GM19043 (cell line): ENCODE measurements around the gene MX1.

Source experiments
- ATAC-seq: cut with Tn5 transposase; IDR thresholded peaks from one replicate; pipeline ENCODE4 v1.9.1; 2021; ENCODE audit warnings: low read depth; ENCODE audit not compliant: unreplicated experiment

The MX1 gene

DNA sequence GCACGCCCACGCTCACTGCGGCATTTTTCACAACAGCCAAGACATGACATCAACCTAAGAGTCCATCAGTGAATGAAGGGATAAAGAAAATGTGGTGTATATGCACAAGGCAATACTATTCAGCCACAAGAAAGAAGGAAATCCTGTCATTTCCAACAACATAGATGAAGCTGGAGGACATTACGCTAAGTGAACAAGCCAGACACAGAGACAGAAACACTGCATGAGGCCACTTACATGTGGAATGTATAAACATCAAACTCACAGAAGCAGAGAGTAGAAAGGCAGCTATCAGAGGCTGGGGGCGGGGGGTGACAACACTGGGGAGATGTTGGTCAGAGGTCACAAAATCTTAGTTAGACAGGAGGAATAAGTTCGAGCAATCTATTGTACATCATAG is 61.0 kb downstream of the MX1 start:
- ATAC-seq: no peak

DNA sequence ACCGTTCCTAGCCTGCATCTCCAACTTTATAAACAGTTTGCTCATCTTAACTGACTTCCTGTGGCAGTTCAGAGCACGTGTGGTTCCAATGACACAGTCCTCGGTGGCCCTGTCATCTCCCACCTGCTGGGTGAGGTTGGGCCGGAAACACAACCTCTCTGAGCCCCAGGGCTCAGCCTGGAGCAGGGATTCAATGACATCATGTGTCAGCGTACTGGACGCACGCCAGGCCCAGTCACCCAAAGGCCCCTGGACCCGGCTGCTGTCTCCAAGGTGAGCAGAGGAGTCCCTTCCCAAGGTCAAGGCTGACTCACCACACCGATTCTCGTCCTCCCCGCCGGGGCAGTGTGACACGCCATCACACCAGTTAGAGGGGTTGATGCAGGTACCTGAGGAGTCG is 62.0 kb downstream of the MX1 start:
- no peak for ATAC-seq

DNA sequence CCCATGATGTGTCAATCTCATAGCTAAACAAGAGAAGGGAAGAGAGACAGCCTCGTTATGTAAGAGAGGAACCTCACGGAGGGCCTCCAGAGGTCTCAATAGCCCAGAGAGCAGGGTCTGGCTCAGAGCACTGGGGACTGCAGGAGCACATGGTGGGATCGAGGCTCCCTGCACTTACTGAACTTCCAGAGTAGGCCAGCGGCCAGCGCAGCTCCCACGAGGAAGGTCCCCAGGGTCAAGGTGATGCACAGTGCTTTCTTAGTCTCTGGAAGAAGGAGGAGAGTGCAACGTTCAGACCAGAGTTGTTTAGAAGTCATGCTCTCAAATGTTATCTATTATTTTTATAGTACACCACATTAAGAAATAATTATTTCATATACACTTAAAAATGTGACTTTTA is 63.3 kb downstream of the MX1 start:
- ATAC-seq: no peak

DNA sequence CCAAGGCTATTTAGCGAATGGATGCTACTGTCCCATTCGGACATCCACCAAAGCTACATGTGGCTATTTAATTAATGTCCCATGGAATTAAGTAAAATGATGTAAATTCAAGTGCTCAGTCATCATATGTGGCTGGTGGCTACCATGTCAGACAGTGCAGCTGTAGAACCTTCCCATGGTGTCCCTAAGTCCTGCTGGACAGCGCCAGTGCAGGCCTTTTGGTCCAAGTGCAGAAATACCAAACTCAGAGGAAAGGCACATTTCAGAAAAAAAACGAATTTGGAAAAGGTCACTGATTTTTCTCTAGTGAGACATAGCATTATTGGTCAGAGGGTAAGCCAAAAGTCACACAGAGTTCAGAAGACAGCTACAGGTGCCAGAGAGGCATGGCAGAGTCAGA is 64.3 kb downstream of the MX1 start:
- ATAC-seq: no peak

DNA sequence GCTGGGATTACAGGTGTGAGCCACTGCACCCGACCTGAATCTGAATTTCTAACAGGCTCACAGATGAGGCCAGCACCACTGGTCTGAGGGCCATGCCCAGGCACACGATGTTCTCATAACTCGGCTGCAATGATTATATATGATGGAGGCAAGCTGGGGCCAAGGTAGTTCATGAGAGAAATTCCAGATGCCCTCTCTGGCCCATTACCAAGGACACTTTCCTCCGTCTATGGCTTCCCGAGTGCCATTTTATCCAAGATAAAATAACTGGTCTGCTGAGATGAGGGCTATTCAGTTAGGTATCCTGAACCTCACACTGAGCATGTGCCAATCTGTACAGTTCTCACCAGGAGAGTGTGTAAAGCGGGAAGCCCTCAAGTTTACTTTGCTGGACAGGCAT is 65.4 kb downstream of the MX1 start:
- ATAC-seq: no peak

DNA sequence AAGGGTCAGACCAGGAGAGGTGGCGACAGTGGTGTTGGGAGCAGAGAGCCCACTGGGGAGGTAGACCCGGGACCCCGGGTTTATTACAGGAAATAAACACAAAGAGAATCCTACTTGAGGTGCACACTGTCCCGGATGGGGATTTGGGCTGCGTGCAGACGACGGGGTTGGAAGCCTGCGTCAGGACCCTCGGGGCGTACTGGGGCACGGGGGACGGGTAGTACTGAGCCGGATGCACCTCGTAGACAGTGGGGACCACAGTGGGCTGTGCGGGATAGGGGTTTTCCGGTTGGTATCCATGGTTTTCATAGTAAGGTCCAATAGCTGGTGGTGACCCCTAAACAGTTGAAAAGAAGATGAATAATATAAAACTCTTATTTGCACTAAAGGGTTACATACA is 68.2 kb downstream of the MX1 start:
- ATAC-seq: no peak

DNA sequence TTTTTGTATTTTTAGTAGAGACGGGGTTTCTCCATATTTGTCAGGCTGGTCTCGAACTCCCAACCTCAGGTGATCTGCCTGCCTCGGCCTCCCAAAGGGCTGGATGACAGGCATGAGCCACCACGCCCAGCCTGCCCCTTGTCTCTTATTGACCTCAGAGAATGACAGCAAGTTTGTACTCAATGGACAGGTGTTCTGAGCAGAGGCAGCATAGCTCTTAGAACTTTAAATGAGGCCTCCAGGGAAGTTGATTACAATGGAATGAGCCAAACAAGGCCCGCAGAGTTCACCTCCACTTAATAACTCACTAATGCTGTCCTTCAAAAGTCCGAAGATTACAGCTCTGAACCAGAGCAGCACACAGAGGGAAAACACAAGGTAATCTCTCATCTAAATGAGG is 71.0 kb downstream of the MX1 start:
- no peak for ATAC-seq

DNA sequence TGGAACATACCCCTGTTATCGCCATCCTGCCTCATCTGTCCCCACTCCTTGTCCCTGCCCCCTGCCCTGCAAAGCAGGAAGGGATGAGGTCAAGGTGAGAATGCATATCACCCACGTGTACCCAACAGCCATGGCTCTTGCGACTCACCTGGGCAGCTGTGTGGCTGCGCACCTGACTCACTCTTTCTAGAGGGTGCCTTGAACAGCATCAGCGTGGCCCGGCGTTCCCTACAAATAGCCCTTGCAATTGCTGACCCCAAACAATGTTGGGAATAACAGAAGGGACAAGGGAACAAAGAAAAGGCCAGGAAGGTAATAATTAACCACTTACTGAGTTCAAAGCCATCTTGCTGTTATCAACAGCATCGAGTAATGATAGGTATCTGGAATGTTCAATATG is 71.7 kb downstream of the MX1 start:
- ATAC-seq: no peak

DNA sequence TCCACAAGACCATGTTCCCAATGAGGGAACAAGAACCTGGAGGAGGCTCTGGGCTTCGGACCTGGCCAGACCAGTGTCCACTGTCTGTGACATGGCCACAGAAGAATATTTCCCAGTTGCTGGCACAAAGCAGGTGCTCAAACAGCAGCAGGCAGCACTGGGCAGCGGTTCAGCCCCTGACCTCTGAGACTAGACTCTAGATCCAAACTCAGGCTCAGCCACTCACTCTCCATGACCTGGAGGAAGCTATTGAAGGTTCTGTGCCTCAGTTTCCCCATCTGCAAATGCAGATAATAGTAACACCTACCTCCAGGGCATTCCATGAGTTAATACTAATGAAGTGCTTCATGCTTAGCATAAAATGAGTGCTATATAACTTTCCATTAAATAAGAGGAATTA is 73.9 kb downstream of the MX1 start:
- no peak for ATAC-seq

DNA sequence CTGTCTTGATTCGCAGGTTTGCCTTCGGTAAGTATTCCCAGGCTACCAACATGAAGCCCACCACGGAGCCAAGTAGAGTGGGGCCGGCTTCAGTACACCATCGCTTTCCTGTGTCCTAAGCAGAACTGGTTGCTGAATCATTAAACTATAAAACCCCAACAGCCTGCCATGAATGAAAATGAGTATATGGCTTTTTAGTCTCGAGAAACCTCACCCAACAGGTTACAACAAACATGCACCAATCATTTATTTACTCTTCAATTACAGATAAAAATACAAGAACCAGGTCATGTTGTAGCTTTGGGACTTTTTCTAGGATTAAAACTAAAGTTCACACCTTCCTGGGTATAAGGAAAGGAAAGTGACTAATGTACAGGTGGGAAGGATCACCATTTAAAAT is 74.3 kb downstream of the MX1 start:
- no peak for ATAC-seq

DNA sequence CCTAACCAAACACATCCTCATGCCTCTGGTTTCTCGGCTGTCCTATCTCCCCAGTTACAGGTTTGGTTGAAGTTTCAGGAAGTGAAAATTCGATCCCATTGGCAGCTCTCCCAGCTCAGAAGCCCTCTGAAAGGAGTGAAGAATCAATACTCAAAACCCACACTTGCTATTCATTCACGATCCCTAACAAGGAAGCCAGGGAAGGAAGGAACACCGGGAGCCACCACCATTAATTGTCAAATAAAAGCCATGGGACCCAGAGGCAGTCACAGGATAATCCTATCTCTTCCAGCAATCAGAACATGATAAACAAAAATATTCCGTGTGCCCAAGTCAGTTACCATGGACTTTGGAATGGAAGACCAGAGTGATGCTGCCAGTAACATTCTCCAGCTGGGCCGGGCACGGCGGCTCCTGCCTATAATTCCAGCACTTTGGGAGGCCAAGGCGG is 74.9 kb downstream of the MX1 start:
- no peak for ATAC-seq

DNA sequence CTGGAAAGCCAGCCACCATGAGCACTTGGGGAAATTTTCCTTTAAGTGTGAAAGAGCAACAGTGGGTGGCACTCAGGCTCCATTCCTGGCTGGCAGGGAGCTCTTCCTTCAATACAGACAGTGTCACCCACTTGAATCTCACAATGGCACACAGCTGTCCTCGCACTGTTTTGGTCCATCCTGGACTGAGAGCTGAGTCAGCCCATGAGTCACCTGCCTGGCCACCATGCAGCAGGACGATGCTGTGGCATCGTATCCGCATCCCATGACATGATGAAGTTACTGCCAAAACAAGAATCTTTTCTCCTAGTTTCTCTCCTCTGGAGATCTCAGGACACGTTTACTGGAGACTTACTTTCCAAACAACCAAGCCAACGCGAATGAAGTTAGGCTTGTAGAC is 75.9 kb downstream of the MX1 start:
- ATAC-seq: no peak

DNA sequence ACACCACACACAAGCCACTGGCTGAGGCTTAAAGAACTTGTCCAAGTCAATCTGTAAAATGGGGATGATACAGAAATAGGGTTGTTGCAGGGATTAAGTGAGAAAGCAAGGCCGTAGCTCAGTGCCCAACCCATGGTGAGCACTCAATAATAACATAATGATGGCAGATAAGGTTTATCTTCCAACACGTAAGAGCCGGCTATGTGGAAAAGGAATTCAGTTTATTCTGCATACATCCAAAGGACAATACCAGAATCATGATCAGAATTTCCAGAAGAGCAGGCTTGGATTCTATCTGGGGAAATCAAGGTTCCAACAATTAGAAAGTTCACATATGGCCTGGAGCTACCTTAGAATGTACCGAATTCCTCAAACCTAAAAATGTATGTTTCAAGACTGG is 77.3 kb downstream of the MX1 start:
- ATAC-seq: no peak

DNA sequence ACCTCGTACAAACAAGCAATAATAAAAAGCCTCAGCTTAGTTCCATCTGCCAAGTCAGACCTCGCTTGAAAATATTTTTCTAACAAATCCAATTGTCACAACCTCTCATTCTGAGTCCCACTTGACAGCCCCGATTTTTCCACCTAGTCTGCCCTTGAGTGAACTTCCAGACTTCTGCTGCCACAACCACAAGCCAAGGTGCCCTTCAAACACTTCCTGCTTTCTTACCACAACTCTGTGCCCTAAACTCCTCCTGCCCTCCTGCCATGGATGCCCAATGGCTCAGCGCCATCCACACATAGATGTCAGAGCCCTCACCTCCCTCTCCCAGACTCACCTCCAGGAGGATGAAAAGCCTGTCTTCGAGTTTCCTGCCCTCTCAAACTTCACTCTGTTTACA is 78.0 kb downstream of the MX1 start:
- ATAC-seq: no peak

DNA sequence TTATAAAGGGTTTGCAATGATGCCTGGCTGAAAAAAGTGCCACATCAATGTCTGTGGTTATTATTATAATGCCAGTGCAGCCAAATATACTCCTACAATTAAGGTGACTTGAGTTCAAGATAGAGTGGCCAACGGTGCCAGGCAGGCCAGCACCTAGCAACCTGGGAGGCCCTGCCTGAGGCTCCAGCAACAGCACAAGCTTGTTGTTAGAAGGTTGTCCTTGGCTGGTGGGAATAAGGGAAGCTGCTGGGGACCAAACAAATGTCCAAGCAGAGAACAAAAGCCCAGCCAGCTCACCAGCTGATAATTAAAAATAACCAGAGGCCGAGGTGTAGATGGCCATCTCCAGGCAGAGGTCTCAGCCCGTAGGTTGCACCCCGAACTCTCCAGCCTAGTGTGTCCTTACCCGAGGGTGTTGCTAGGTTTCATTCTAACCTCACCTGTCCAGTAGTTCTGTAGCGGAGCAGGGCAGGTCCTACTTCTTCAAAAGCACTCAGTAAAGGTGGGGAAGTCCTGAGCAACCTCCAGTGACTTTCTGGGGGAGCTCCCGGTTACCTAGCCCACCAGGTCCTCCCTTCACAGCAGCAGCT is 80.1 kb downstream of the MX1 start:
- no peak for ATAC-seq

DNA sequence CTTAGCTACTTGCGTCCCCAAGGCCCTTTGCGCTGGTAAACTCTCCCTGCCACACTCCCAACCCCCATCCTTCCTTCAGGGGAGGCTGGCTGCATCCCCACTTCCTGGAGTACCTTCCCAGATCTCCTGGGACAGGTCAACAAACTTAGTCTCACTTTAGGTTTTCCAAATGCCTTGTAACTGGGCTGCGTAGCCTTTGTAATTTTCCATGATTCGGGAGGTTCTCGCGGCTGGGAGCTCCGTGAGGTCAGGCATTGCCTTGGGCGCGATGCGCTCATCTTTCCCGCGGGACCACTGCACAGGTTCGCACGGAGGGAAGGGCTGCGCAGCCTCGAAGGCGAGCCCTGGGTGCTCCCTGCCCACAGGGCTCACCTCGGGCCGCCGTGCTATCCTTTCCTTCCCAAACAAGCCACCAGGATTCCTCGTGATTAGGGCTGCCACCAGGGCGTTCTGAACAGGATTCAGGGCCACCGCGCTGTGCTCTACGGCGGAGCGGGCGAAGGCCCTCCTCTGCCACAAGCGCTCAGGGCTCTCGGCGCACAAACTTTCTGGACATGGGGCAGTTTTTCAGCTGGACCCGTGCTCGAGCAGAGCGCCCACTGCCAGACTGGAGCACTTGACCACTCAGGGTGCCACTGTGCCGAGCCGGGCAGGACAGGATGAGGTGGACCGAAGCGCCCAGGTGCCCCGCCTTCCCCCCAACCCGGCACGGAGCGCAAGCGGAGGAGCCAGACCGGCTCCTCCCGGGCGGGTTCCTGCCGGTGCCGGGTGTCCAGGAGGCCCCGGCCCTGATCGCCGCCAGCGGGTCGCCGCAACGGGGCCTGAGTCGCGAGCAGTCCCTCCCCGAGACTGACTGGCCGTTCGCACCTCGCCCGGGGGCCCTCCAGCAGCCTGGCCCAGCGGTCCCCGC is 80.8 kb downstream of the MX1 start:
- no peak for ATAC-seq

DNA sequence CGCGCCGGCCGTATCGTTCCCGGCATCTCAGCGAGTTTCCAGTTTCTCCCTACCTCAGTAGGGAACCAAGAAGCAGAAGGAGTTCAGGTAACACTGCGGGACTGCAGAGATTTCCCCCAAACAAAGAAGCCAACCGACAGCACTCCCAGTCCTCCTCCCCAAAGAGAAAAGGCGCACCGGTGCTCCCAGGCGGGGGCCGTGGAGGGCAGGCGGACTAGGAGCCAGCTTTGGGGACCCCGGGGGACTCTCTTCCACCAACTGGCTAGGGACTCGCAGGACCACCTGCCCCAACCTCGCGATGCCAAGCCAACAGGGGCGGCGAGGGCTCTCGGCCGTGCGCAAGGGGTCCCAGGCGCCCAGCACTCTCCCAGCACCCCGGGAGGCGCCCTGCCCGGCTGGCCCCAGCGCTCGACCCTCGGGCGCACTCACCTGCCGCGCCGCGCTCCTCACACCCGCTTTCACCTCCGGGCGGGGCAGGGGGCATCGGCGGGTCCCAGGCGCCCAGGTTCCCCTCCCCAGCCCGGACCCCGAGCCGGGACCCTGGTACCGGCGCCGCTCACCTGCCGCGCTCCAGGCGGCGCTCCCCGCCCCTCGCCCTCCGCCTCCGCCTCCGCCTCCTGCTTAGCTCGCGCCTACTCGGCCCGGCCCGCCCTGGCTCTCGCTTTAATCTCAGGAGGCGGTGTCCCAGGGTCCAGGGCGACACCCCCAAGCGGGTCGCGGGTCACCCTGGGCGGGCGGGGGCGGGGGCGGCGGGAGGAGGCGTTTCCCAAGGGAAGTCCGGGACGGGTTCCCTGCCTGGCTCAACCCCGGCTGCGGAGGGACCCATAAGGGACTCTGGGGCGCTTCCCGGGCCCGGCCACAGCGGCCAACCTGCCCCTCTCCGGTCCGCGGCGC is 81.7 kb downstream of the MX1 start, which contains the start of gene TMPRSS2:
Gene TMPRSS2, minus strand, starts transcription at position 638 of the 894 bp plus-strand sequence. CDS start 10,025 bp downstream, outside the sequence.
- ATAC-seq: no peak

DNA sequence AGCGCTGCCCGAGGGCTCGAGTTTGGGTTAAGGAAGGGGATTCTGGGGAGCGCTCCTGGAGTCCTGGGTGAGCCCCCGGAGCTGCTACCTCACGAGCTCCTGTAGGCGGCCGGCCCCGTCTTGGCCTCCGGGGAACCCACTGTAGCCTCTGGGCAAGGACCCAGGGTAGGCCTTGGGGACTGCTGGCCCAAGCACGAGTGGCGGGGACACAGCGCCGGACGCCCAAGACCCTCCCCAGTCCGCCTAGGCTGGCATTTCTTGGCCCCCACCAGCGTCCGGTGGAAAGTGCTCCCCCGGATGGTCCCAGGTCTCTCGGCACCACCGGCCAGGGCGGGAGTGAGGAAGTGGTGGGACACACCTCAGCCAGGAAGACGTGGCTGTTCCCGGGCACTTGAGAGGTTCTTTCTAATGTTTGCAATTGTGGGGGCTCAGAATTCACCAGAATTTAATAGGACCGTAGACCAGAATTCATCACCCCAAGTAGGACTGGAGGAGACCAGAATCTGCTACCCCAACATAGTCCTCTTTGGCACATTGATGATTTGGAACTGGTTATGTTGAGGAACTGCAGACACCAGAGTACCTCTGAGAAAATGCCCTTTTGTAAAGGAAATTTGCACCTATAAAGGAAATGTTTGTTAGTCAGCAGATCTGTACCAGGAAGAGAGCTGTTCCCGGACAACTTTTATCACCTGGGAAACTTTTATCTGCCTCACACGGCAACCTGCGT is 82.5 kb downstream of the MX1 start:
- no peak for ATAC-seq
